NB4 (cell line): Measurements from ENCODE around the gene CUX1.

Source experiments
- CTCF ChIP-seq: IDR thresholded peaks from one replicate; pipeline ENCODE4 v1.5.1; 2012; ENCODE audit warnings: low read depth, low read length
- MAX ChIP-seq: IDR thresholded peaks from 2 replicates; pipeline ENCODE4 v1.6.1; 2011; ENCODE audit warnings: low read depth, low read length
- MYC ChIP-seq: IDR thresholded peaks from 2 replicates; pipeline ENCODE4 v1.6.1; 2011; ENCODE audit warnings: low read depth, low read length
- POLR2A ChIP-seq: IDR thresholded peaks from 2 replicates; pipeline ENCODE4 v1.6.1; 2011; ENCODE audit warnings: mild to moderate bottlenecking; ENCODE audit not compliant: insufficient read length; ENCODE audit errors: extremely low read depth

GRCh38 chr7:102175423-102176170 is 358.2 kb downstream of the CUX1 start:
- TF ChIP-seq CTCF: no peak
- TF ChIP-seq MYC: no peak
- TF ChIP-seq POLR2A: no peak
- TF ChIP-seq MAX: no peak
